Liver (tissue), 3 donors: ENCODE data around the gene TMEM14C.

Experiments
- EGR1 ChIP-seq, 2 donors: IDR thresholded peaks; 2 replicates each; pipeline ENCODE4 v1.6.1; 2016 to 2018; ENCODE audit warnings: antibody characterized with exemption in 2 of 2, low read depth in 2 of 2
- GABPA ChIP-seq, 2 donors: IDR thresholded peaks in 1 of 2; conservative IDR thresholded peaks in 1 of 2; 2 replicates each; pipeline ENCODE4 v1.6.1; 2016; ENCODE audit warnings: antibody characterized with exemption in 2 of 2, mild to moderate bottlenecking in 1 of 2, moderate library complexity in 1 of 2
- RAD21 ChIP-seq, 2 donors: IDR thresholded peaks; 2 replicates each; pipeline ENCODE4 v1.6.1; 2016; ENCODE audit warnings: antibody characterized with exemption in 2 of 2, mild to moderate bottlenecking in 2 of 2
- RXRA ChIP-seq, 2 donors: IDR thresholded peaks; 2 replicates each; pipeline ENCODE4 v1.6.1; 2017 to 2018; ENCODE audit warnings: antibody characterized with exemption in 2 of 2, mild to moderate bottlenecking in 1 of 2
- TAF1 ChIP-seq: conservative IDR thresholded peaks from 2 replicates; pipeline ENCODE4 v1.6.1; 2016; ENCODE audit warnings: antibody characterized with exemption, mild to moderate bottlenecking
- YY1 ChIP-seq: IDR thresholded peaks from 2 replicates; pipeline ENCODE4 v1.6.1; 2016; ENCODE audit warnings: antibody characterized with exemption, mild to moderate bottlenecking
- TF ChIP-seq, protein P1 (sequence below): fragments of 150-350 bp; IDR thresholded peaks from 2 replicates; pipeline ENCODE4 v1.5.1; 2017; ENCODE audit warnings: improper control_type of control experiment, low read depth, low read length; ENCODE audit not compliant: missing input control
- TF ChIP-seq, protein P2 (sequence below): IDR thresholded peaks from 2 replicates; pipeline ENCODE4 v1.6.1; 2016; ENCODE audit warnings: antibody characterized with exemption, mild to moderate bottlenecking
- TF ChIP-seq, protein P3 (sequence below): IDR thresholded peaks from 2 replicates; pipeline ENCODE4 v1.6.1; 2016; ENCODE audit warnings: antibody characterized with exemption
- TF ChIP-seq, protein P4 (sequence below): IDR thresholded peaks from 2 replicates; pipeline ENCODE4 v1.6.1; 2016; ENCODE audit warnings: antibody characterized with exemption
- donor health status: healthy.
- donor health status: healthy.

DNA sequence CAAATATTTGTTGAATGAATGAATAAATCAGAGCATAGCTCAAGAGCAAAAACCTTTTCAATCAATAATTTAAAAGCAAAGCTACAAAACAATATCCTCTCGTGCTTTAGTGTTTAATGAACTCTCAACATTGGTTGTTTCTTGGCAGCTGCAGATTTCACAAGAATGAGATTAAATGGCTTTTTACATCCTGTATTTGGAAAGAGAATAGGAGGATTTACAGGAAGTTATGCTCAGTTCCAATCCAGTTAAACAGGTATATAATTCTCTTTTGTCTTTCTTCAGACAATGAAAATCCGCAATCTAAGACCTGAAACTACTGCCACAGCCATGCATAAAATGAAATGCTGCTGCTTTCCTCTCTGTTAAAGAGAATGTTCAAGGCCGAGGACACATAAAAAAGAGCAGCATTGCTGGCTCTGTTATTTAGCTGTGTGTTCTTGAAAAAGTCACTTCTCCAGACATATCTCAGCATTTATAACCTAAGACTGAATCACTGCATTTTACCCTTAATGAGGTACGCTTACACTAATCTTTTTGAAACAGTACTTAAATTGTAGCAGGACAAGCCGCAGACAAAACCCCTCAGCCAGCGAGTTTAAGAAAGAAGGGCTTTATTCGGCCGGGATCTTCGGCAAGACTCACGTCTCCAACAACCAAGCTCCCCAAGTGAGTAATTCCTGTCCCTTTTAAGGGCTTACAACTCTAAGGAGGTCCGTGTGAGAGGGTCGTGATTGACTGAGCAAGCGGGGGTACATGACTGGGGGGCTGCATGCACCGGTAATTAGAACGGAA is 32.0 kb upstream of the TMEM14C start:
- TF ChIP-seq, protein P1, sequence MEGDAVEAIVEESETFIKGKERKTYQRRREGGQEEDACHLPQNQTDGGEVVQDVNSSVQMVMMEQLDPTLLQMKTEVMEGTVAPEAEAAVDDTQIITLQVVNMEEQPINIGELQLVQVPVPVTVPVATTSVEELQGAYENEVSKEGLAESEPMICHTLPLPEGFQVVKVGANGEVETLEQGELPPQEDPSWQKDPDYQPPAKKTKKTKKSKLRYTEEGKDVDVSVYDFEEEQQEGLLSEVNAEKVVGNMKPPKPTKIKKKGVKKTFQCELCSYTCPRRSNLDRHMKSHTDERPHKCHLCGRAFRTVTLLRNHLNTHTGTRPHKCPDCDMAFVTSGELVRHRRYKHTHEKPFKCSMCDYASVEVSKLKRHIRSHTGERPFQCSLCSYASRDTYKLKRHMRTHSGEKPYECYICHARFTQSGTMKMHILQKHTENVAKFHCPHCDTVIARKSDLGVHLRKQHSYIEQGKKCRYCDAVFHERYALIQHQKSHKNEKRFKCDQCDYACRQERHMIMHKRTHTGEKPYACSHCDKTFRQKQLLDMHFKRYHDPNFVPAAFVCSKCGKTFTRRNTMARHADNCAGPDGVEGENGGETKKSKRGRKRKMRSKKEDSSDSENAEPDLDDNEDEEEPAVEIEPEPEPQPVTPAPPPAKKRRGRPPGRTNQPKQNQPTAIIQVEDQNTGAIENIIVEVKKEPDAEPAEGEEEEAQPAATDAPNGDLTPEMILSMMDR: no peak
- TF ChIP-seq GABPA (IDR thresholded peaks at IDR 0.05 in 1 of 2, conservative IDR thresholded peaks at IDR 0.05 in 1 of 2) (no peak), YY1 (no peak), TAF1 (no peak), RXRA (IDR thresholded peaks at IDR 0.05) (no peak), RAD21 (IDR thresholded peaks at IDR 0.05) (no peak), EGR1 (IDR thresholded peaks at IDR 0.05; ENCODE audit: low read depth in 2 of 2) (no peak)
- TF ChIP-seq, protein P2, sequence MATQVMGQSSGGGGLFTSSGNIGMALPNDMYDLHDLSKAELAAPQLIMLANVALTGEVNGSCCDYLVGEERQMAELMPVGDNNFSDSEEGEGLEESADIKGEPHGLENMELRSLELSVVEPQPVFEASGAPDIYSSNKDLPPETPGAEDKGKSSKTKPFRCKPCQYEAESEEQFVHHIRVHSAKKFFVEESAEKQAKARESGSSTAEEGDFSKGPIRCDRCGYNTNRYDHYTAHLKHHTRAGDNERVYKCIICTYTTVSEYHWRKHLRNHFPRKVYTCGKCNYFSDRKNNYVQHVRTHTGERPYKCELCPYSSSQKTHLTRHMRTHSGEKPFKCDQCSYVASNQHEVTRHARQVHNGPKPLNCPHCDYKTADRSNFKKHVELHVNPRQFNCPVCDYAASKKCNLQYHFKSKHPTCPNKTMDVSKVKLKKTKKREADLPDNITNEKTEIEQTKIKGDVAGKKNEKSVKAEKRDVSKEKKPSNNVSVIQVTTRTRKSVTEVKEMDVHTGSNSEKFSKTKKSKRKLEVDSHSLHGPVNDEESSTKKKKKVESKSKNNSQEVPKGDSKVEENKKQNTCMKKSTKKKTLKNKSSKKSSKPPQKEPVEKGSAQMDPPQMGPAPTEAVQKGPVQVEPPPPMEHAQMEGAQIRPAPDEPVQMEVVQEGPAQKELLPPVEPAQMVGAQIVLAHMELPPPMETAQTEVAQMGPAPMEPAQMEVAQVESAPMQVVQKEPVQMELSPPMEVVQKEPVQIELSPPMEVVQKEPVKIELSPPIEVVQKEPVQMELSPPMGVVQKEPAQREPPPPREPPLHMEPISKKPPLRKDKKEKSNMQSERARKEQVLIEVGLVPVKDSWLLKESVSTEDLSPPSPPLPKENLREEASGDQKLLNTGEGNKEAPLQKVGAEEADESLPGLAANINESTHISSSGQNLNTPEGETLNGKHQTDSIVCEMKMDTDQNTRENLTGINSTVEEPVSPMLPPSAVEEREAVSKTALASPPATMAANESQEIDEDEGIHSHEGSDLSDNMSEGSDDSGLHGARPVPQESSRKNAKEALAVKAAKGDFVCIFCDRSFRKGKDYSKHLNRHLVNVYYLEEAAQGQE: no peak
- TF ChIP-seq, protein P3, sequence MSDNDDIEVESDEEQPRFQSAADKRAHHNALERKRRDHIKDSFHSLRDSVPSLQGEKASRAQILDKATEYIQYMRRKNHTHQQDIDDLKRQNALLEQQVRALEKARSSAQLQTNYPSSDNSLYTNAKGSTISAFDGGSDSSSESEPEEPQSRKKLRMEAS: no peak
- TF ChIP-seq, protein P4, sequence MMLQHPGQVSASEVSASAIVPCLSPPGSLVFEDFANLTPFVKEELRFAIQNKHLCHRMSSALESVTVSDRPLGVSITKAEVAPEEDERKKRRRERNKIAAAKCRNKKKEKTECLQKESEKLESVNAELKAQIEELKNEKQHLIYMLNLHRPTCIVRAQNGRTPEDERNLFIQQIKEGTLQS: no peak
